Pons (tissue), 1 donor: Measurements from ENCODE around the gene KRT78.

Source experiments
- DNase-seq: peaks from one replicate; pipeline ENCODE4 v3.0.0-alpha.2; 2016; ENCODE audit warnings: low spot score

The KRT78 gene

GRCh38 chr12:52838609-52839435, 10.0 kb downstream of the KRT78 start:
- no peak for DNase-seq

- no peak for DNase-seq
Observed at GRCh38 chr12:52837781-52838608, 10.8 kb downstream of the KRT78 start.

- no peak for DNase-seq
Observed at GRCh38 chr12:52837413-52837741, 11.4 kb downstream of the KRT78 start.

- DNase-seq: no peak
Observed at GRCh38 chr12:52836491-52837412, 12.0 kb downstream of the KRT78 start.

- DNase-seq: no peak
Observed at GRCh38 chr12:52836042-52836466, 12.7 kb downstream of the KRT78 start.

GRCh38 chr12:52835271-52836041, 13.3 kb downstream of the KRT78 start:
- DNase-seq: no peak

GRCh38 chr12:52834727-52835001, 14.1 kb downstream of the KRT78 start:
- no peak for DNase-seq

GRCh38 chr12:52833922-52834726, 14.7 kb downstream of the KRT78 start, which contains the start of gene KRT79:
Gene KRT79, minus strand, starts transcription at chr12:52834311. Its CDS starts 51 bp downstream, at chr12:52834260.
- no peak for DNase-seq

- no peak for DNase-seq
Observed at GRCh38 chr12:52832985-52833905, 15.5 kb downstream of the KRT78 start.

- no peak for DNase-seq
Observed at GRCh38 chr12:52832451-52832850, 16.3 kb downstream of the KRT78 start.

- DNase-seq: no peak
Observed at GRCh38 chr12:52831251-52831650, 17.5 kb downstream of the KRT78 start.

GRCh38 chr12:52829986-52830770, 18.6 kb downstream of the KRT78 start:
- no peak for DNase-seq

GRCh38 chr12:52828591-52829021, 20.2 kb downstream of the KRT78 start:
- DNase-seq: no peak

- no peak for DNase-seq
Observed at GRCh38 chr12:52828156-52828555, 20.6 kb downstream of the KRT78 start.

- no peak for DNase-seq
Observed at GRCh38 chr12:52827499-52828090, 21.2 kb downstream of the KRT78 start.

GRCh38 chr12:52826611-52827498, 21.9 kb downstream of the KRT78 start:
- DNase-seq: no peak

GRCh38 chr12:52825961-52826360, 22.8 kb downstream of the KRT78 start:
- DNase-seq: no peak
